Neural cell (in vitro differentiated cells): ENCODE data around the gene GNLY.

Source experiments
- CTCF ChIP-seq: fragments of 450-650 bp; IDR thresholded peaks from 2 replicates; pipeline ENCODE4 v1.5.1; 2014; ENCODE audit warnings: antibody characterized with exemption, mild to moderate bottlenecking, moderate library complexity; ENCODE audit not compliant: poor library complexity, severe bottlenecking
- EP300 ChIP-seq: fragments of 450-650 bp; conservative IDR thresholded peaks from 2 replicates; pipeline ENCODE4 v1.6.1; 2014; ENCODE audit warnings: antibody characterized with exemption, mild to moderate bottlenecking, moderate library complexity; ENCODE audit not compliant: poor library complexity, severe bottlenecking
- EZH2 ChIP-seq: fragments of 200-600, 300-800 bp; shearing (Covaris generic), sonication (generic); IDR thresholded peaks from 2 replicates; pipeline ENCODE4 v1.6.1; 2014; ENCODE audit warnings: antibody characterized with exemption, low read length, borderline replicate concordance, mild to moderate bottlenecking; ENCODE audit not compliant: insufficient read depth, poor library complexity, severe bottlenecking
- MXI1 ChIP-seq: fragments of 450-650 bp; conservative IDR thresholded peaks from 2 replicates; pipeline ENCODE4 v1.6.1; 2014; ENCODE audit warnings: antibody characterized with exemption, mild to moderate bottlenecking; ENCODE audit not compliant: poor library complexity, severe bottlenecking
- POLR2AphosphoS5 ChIP-seq: IDR thresholded peaks from 2 replicates; pipeline ENCODE4 v1.6.1; 2012
- RAD21 ChIP-seq: fragments of 450-650 bp; conservative IDR thresholded peaks from 2 replicates; pipeline ENCODE4 v1.6.1; 2014; ENCODE audit warnings: antibody characterized with exemption, mild to moderate bottlenecking, moderate library complexity
- REST ChIP-seq: IDR thresholded peaks from 2 replicates; pipeline ENCODE4 v1.6.1; 2012; ENCODE audit warnings: borderline replicate concordance
- SMC3 ChIP-seq: fragments of 450-650 bp; conservative IDR thresholded peaks from 2 replicates; pipeline ENCODE4 v1.6.1; 2014; ENCODE audit warnings: antibody characterized with exemption, mild to moderate bottlenecking, moderate library complexity; ENCODE audit not compliant: poor library complexity
- TAF1 ChIP-seq: IDR thresholded peaks from 2 replicates; pipeline ENCODE4 v1.6.1; 2012; ENCODE audit warnings: low read depth

- TF ChIP-seq EZH2 (no peak), CTCF (no peak), TAF1 (no peak), RAD21 (no peak), REST (no peak), EP300 (no peak), SMC3 (no peak), POLR2AphosphoS5 (no peak), MXI1 (no peak)
Observed at GRCh38 chr2:85675866-85676548, 18.2 kb upstream of the GNLY start.
